OCI-LY7 (cell line): ENCODE data around the gene PLXDC2. TPM values are rescaled to one million over a fixed set of nuclear protein-coding genes. Genes with fewer than 3 reads are reported as not detected.

ENCODE experiments used
- BruUV-seq: library from RNA; stranded (reverse); fragments of 400-500 nt; replicated peaks from 2 replicates; lab custom pipeline; 2021; lab: Mats Ljungman, UMichigan
- CTCF ChIA-PET: fragments of 300-600 bp; sonication (Branson Sonifier 250); formaldehyde crosslinking; loops from one replicate; lab custom pipeline; 2022; ENCODE audit warnings: antibody characterized with exemption; ENCODE audit not compliant: unreplicated experiment; lab: Charles Lee
- POLR2A ChIA-PET: fragments of 300-600 bp; sonication (Branson Sonifier 250); formaldehyde crosslinking; loops from one replicate; lab custom pipeline; 2022; ENCODE audit warnings: antibody characterized with exemption; lab: Charles Lee
- DNase-seq: peaks from one replicate; pipeline ENCODE4 v3.0.0-alpha.2; 2015; ENCODE audit warnings: low spot score
- H2AFZ ChIP-seq: fragments of 200-600 bp; sonication (generic), shearing (Covaris generic); 2 replicates; pipeline ENCODE4 v1.6.1; 2014; ENCODE audit warnings: mild to moderate bottlenecking, antibody characterized with exemption, low read length, moderate library complexity
- H3K27ac ChIP-seq: fragments of 200-600 bp; sonication (generic); 2 replicates; pipeline ENCODE4 v1.5.1; 2014; ENCODE audit warnings: mixed run types, low read depth, mild to moderate bottlenecking, moderate library complexity, low read length, inconsistent platforms; ENCODE audit not compliant: poor library complexity, severe bottlenecking
- H3K36me3 ChIP-seq: fragments of 200-600 bp; sonication (generic); 2 replicates; pipeline ENCODE4 v1.6.1; 2014; ENCODE audit warnings: mild to moderate bottlenecking, antibody characterized with exemption, low read length, moderate library complexity, mixed read lengths; ENCODE audit not compliant: insufficient read depth
- H3K4me1 ChIP-seq: fragments of 200-600 bp; sonication (generic); 2 replicates; pipeline ENCODE4 v1.5.1; 2014; ENCODE audit warnings: mild to moderate bottlenecking, low read length; ENCODE audit not compliant: insufficient read depth, poor library complexity, severe bottlenecking
- H3K4me2 ChIP-seq: fragments of 200-600 bp; sonication (generic); 2 replicates; pipeline ENCODE4 v1.6.1; 2014; ENCODE audit warnings: mild to moderate bottlenecking, low read length
- H3K4me3 ChIP-seq: fragments of 200-600 bp; sonication (generic); 2 replicates; pipeline ENCODE4 v1.5.1; 2014; ENCODE audit warnings: mild to moderate bottlenecking, low read depth, low read length; ENCODE audit not compliant: poor library complexity, severe bottlenecking
- H3K79me2 ChIP-seq: fragments of 200-600 bp; sonication (generic); 2 replicates; pipeline ENCODE4 v1.6.1; 2016; ENCODE audit warnings: low read depth, mild to moderate bottlenecking, low read length, moderate library complexity, mixed read lengths; ENCODE audit not compliant: insufficient read depth
- H3K9me2 ChIP-seq: fragments of 200-600 bp; sonication (generic); 2 replicates; pipeline ENCODE4 v1.6.1; 2016; ENCODE audit warnings: mild to moderate bottlenecking, low read length, mixed read lengths; ENCODE audit not compliant: insufficient read depth
- H3K9me3 ChIP-seq: fragments of 200-600 bp; sonication (generic); 2 replicates; pipeline ENCODE4 v1.6.1; 2014; ENCODE audit warnings: mild to moderate bottlenecking, mixed run types, low read length, mixed read lengths
- H4K20me1 ChIP-seq: fragments of 200-600 bp; sonication (generic); 2 replicates; pipeline ENCODE4 v1.6.1; 2014; ENCODE audit warnings: mild to moderate bottlenecking, antibody characterized with exemption, low read length, moderate library complexity, mixed read lengths; ENCODE audit not compliant: insufficient read depth
- EZH2phosphoT487 ChIP-seq: fragments of 200-600 bp; sonication (generic); IDR thresholded peaks from 2 replicates; pipeline ENCODE4 v1.6.1; 2018; ENCODE audit warnings: low read depth, borderline replicate concordance, mild to moderate bottlenecking, mixed run types, antibody characterized with exemption, low read length, moderate library complexity, mixed read lengths
- intact Hi-C: fragments of 100-400 bp; cut with micrococcal nuclease; formaldehyde crosslinking; loops from one replicate; pipeline ENCODE4 v1.10.0; 2022; ENCODE audit not compliant: unreplicated experiment
- total RNA-seq, 2 experiments: library from RNA; depleted of rRNA in 1 of 2; stranded (reverse); fragments of >200 nt in 1 of 2; shearing (Covaris generic) in 1 of 2; gene quantifications; 2 replicates each; pipeline ENCODE4 v1.2.3, GENCODE V29; 2014 to 2022
- TF ChIP-seq, protein P1 (sequence below): fragments of 200-600 bp; sonication (generic); conservative IDR thresholded peaks from 2 replicates; pipeline ENCODE4 v1.5.1; 2014; ENCODE audit warnings: mild to moderate bottlenecking, antibody characterized with exemption, low read length, moderate library complexity, mixed read lengths

PLXDC2 gene
- total RNA-seq, 2 experiments from 2014 or later = not detected

DNA sequence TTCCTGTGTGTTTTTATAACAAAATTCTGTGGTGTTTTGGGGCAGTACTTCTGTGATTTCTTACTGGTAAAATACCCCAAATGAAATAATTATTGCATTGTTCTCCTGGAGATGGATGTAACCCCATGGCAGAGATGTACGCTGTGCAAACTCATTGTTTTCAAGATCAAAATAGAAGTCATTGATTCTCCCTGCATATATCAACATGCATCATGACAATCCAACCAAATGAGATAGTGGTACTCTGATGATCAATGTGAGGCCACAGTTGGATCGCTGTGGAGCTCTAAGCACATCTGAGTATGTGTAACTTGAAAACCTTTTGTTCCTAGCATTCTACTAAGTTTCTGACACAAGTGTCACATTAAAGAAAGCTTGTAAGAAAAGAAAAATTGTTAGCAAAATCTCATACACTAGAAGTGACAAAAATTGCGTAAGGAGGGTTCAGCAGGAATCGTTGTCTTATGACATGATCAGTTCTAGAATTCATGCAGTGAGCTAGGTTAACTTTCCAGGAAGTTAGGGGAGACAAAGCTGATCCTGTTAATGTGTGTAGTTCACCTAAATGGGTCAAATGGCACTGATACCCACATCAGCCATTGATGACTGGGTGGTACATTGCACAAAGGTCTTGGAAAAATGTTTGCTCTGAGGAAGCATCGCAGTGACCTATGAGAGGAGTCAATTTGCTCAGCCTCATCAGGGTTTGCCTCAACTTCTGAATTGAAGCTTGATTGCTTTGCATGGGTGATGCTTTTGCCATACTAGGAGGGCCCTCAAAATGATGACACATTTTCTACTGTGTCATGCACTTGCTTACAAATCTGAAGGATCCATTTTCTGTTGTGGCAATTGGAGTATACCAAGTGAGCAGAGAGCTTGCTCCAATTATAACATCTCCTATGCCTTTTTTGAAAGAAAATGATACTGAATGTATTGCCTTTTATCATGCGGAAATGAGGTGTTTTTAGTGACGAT is 145.1 kb downstream of the PLXDC2 start:
- no peak for DNase-seq
- POLR2A ChIA-PET = interaction anchor here (0.6 to 0.7 kb wide), 2 partner anchors 123 to 208 kb away, joined by 3 read pairs; no protein-coding TSS in a partner anchor
- Histone ChIP-seq H4K20me1 (no peaks in the 10 kb centered on the region), H3K4me2 (no peak overlapping the region), H3K79me2 (no peaks in the 10 kb centered on the region), H2AFZ (no peak overlapping the region), H3K9me3 (no peaks in the 10 kb centered on the region), H3K4me1 (no peaks in the 10 kb centered on the region), H3K36me3 (no peaks in the 10 kb centered on the region), H3K9me2 (no peaks in the 10 kb centered on the region), H3K4me3 (no peak overlapping the region), H3K27ac (no peak overlapping the region)
- TF ChIP-seq, protein P1, sequence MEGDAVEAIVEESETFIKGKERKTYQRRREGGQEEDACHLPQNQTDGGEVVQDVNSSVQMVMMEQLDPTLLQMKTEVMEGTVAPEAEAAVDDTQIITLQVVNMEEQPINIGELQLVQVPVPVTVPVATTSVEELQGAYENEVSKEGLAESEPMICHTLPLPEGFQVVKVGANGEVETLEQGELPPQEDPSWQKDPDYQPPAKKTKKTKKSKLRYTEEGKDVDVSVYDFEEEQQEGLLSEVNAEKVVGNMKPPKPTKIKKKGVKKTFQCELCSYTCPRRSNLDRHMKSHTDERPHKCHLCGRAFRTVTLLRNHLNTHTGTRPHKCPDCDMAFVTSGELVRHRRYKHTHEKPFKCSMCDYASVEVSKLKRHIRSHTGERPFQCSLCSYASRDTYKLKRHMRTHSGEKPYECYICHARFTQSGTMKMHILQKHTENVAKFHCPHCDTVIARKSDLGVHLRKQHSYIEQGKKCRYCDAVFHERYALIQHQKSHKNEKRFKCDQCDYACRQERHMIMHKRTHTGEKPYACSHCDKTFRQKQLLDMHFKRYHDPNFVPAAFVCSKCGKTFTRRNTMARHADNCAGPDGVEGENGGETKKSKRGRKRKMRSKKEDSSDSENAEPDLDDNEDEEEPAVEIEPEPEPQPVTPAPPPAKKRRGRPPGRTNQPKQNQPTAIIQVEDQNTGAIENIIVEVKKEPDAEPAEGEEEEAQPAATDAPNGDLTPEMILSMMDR = no peak
- TF ChIP-seq EZH2phosphoT487 = no peak
- intact Hi-C loops = no loop called here
- CTCF ChIA-PET = no interaction called here
- BruUV-seq = no TSS peak

DNA sequence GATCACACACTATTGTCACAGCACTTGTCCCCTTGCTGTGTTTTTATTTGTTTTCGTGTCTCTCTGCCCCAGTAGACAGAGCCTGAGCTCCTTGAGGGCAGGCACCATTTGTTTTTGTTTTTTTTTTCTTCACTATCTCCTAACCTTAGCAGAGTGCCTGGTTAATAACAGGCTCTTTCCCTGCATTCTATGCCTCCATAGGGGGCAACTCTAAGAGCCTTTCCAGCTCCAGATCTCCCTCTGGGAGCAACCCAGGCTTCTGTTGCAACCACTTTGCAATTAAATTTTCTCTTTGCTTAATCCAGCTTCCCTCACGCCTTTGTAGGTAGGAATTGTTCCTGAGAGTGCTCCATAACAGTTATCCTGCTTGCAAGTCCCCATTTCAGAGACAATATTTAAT is 148.4 kb downstream of the PLXDC2 start:
- DNase-seq = no peak
- ChIA-PET CTCF (no interaction called here), POLR2A (interaction anchor here (2.0 kb wide), 1 partner anchor 9 kb away, joined by 4 read pairs; no protein-coding TSS in a partner anchor)
- H3K79me2 ChIP-seq = no peaks in the 10 kb centered on the region
- H4K20me1 ChIP-seq = no peaks in the 10 kb centered on the region
- H3K9me2 ChIP-seq = no peaks in the 10 kb centered on the region
- no peak overlapping the region for H3K4me3 ChIP-seq
- no peak overlapping the region for H2AFZ ChIP-seq
- H3K27ac ChIP-seq = no peak overlapping the region
- TF ChIP-seq, protein P1 = no peak
- no peak for TF ChIP-seq EZH2phosphoT487
- no peaks in the 10 kb centered on the region for H3K36me3 ChIP-seq
- no peaks in the 10 kb centered on the region for H3K4me1 ChIP-seq
- no TSS peak for BruUV-seq
- intact Hi-C loops = no loop called here
- no peak overlapping the region for H3K4me2 ChIP-seq
- H3K9me3 ChIP-seq = no peaks in the 10 kb centered on the region
